ENCODE data around the gene MVK.

Gene MVK

DNA sequence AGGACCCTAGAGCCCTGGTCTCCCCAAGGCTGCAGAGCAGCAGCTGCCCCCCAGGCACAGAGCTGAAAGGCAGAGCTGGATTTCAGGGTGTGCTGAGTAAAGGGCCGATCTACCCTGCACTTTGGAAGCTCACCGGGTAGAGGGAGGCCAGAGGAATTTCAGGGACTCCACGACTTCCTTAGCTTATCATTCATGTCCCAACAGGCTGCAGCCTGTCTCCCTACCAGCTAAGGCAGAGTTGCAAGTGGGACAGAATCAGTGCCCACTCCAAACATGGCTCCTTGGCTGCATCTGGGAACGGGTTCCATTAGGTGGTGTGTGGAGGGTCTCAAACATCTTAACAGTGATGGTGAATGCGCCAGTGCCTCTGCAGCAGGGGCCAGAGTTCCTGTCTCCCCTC, 27.8 kb upstream of the MVK start:
- no peak for DNase-seq

DNA sequence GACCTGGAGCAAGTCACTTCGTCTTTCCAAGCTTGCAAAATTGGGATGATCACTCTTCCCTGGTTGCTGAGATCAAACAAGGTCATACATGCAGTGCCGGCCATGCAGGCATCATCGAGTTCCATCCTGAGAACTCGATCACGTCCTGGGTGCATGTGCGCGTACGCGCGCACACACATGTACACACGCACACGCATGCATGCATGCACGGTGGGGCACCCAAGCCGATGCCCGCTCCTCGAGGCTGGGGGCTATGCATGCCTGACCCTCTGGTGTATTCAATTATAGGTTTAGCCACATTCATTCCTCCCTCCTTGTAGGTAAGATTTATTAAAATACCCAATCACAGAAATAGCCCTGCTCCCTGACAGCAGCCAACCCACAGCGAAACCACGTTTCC, 26.3 kb upstream of the MVK start:
- no peak for DNase-seq

DNA sequence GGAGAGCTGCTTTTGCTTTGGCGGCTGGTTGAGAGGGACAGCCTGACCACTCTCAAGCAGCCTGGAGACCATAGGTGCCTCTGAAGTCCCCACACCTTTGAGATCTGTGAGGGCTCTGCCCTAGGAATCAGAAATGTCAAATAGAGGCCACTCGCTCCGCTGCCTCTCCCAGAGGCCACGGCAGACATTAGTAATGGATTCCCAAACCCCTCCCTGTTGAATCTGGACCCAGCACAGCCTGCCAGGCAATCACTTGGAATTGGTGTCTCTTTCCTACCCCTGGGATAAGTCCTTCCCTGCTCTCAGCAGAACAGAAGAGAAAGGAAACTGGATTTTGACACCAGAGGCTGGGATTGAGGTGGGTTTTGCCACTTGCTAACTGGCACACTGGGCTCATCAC, 25.3 kb upstream of the MVK start:
- no peak for DNase-seq

DNA sequence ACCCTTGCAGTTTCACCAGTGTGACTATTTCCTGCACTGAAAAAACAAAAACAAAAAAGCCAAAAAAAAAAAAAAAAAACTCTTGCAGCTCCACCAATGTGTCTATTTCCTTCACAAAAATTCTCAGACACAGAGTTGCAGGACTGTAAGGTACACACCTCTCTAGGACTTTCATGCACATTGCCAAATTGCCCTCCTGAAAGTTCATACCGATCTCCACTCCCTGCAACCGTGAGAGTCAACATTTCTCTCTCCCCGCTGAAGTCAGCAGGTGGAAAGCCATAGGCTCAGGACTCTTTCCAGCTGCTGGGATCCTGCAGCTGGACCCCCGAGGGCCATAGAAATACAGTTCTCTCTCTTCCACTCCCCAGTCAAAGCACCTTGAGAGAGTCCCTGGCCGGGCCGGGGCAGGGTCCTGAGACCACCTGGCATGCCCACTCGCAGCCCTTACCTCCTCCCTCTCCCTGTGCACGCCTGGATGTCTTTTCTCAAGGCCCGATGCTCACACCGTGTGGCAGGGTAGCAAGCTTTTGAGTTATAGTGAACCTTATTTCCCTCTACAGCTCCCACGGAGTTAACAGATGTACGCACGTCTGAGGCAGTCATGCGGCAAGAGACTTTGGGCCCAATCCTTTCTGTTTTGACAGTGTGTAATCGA, 23.9 kb upstream of the MVK start:
- no peak for DNase-seq

DNA sequence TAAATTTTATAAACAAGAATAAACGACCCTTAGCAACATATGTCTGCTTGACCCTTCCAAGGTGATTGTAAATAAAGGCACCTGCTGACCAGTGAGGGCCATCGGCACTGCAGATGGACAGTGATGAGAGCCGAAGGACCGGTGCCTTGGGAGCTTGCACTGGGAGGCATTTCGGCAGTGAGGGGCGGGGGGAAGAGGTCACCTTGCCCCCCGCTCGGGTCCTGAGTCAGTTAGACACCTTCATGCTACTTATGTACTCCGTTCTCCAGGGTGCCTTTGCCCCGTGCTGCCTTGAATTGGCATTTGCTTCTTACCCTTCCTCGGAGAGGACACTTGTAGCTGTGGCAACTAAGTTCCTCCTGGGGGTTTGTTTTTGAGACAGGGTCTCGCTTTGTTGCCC, 23.3 kb upstream of the MVK start:
- DNase-seq = no peak

DNA sequence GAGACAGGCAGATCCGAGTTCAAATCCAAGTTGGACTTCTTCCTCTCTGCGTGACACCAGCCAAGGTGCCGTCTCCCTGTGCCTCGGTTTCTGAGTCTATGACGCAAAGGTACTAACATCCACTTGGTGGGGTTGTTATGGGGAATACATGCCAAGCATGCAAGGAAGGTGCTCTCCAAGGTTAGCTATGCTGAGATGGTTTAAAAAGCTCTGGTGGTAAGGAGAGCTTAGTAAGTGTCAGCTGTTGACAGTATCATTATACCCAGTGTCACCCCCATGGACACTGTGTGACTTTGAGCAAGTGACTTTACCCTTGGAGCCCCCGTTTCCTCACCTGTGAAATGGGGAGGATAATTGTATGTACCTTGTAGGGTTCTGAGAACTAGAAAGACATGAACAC, 22.5 kb upstream of the MVK start:
- no peak for DNase-seq

DNA sequence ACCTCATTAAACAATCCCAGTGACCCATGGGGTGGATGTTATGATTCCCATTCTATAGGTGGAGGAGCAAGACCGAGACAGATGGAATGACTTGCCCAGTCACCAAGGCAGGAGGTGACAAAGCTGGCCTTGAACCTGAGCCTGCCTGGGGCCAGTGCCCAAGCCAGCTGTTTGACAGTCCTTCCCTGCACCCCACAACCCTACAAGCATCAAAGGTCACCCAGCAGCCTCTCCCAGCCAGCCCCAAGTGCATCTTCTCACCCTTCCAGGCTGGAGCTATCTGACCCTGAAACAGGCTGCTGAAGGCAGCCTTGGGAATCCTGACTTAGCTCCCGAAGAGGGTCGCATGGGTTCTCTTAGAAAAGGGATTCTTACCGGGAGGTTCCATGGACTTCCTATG, 20.6 kb upstream of the MVK start:
- no peak for DNase-seq

DNA sequence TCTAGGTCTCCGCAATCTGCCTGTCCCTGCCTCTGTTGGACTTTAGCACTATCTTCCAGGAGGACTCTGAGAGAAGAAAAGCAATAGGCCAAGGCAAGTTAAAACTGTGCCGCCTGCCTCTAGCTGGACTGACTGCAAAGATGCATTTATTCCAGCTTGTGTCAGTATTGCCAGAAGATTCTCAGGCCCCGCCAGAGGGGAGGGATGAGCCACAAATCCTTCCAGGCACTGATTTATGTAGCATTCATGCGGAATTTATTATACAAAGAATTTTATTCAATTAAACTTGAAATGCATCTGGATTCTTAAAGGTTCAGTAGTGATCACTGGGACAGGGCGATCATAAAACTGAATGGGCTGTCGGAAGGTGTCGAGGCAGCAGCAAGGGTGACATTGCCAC, 20.1 kb upstream of the MVK start:
- no peak for DNase-seq

DNA sequence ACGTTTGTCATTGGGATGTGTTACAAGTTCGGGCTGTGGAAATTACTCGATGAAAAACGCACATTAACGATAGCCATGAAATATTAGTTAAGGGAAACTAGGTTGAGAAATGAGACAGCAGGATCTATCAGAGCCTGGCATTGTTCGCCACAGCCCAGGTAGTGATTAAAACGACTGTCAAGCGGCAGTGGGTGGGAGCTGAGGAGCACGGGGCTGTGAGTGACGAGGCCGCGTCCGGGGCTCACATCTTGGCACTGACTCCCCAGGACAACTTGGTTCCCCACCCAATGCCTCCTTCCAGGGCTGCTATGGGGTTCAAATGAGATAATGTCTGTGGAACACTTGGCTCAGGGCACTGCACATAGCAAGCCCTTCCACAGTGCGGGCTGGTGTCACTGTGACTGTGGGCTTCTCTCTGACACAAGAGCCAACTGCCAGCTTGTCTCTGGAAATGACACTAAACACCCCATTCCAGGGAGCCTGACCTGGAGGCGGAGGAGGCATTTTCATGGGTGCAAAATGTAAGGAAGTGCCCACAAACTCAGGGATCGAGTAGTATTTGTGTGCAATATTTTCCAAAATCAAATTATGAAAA, 19.6 kb upstream of the MVK start:
- no peak for DNase-seq

DNA sequence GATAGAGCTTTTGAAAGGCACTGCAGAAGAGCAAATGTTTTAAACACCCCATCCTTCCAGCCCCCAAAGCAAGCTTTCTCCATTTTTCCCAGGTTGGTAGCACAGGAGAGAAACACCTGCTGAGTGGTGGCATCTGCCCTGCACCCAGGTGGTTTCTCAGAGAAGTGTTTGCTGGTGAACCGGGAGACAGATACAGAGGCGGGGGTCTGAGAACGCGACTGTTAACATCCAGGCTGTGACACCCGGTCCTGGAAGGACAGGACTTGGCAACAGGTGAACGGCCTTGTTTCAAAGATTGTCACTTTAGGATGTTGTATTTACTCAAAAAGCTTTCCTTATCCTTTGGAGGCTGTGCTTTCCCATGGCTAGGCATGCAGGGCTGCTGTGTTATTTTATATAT, 18.8 kb upstream of the MVK start:
- DNase-seq = no peak

DNA sequence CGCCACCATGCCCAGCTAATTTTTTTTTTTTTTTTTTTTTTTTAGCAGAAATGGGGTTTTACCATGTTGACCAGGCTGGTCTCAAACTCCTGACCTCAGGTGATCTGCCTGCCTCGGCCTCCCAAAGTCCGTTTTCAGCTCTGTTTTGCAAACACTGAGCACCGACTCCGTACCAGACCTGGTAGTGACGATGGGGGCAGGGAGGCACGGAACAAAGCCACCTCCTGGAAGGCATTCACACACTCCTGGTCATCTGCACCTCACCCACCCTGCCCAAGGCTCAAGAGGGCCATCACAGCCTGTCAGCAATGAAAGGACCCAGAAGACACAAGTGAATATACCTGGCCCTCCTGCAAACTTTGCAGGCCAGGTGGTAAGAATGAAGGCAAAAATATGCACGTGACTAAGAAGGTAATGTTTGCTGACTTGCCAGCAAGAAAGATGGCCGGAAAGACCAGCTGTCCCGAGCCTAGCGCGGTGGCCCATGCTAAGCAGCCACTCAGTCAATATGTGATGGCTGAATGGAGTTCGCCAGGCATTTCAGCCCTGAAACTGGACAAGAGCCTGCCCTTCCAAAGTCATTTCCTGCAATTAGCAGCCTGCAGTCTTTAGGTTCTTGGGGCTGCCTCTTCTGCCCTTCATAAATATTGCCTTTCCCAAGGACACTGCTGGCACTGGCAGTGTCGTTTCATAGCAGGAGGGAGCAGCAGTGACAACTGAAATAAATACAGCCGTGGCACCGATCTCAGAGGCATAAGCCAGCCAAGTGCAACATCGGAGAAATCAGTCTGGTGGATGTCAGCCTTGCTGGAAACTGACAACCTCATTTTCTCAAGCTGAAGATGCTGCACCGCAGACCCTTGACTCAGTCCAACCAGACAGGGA, 17.9 kb upstream of the MVK start:
- no peak for DNase-seq

DNA sequence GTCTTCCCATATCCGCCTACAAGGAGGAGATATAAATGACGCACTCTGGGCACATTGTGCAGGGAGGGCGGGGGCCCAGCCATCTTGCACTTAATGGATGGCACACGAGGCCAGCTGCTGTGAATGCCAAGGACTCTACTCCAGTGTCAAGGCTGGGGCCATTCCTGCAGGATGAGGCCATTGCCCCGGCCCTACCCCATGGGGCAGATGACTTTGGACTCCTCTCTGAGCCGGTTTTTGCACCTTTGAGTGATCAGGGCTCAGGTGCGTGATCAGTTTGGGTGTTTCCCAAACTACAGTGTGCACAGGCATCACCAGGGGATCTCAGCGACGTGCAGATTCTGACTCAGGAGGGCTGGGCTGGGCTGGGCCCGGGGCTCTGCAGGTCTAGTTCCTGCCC, 16.4 kb upstream of the MVK start:
- DNase-seq = no peak

DNA sequence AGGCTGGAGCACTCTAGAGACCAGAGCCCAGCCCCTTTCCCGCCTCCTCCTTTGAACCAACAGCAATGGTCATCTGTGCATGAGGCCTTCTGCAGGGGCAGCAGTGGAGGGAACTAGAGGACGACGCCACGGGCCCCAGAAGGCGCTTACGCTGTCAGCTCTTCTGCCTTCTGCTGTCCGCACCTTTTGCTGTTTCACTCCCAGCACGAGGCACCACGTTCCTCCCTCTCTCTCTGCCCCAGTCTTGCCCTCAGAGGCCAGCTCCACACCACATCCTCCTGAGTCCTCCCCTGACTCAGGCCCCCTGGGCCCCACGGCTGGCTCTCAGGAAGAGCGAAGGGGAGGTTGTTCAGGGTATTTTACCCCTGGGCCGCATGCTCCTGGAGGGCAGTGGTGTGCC, 15.8 kb upstream of the MVK start:
- DNase-seq = no peak

DNA sequence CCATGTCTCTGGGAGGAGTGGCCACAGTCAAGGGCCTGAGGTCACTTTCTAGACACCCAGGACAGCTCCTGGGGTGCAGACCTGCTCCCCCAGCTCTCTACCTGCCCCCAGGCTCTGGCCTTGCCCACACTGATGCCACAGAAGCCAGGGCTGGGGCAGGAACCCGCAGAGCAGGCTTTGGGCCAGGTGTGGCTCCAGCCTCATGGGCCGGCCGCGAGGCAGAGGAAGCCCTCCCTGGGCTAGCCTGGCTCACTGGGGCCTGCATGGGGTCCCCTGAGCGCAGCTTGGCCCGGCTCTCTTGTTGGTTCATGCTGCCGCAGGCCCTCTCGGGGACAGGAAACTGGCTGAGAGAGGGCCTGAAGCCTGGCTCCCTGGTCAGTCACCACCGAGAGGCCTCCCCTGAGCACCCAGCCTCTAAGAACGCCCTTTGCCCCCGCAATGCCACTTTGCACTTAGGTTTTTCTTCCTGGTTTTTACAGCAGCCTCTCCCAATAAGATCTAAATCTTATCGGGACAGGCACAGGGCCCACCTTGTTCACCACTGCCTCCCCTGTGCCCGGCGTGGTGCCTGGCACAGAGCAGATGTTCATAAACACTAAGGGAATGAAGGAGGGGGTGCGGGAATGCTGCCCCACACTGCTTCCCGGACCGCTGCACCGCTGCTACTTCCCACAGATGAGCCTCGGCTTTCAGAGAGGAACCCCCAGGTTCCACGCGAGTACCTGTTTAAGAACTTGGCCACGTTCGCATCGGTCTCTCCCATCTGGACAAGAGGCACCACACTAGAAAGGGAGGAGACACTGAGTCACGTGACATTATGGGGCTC, 15.0 kb upstream of the MVK start:
- DNase-seq = no peak

DNA sequence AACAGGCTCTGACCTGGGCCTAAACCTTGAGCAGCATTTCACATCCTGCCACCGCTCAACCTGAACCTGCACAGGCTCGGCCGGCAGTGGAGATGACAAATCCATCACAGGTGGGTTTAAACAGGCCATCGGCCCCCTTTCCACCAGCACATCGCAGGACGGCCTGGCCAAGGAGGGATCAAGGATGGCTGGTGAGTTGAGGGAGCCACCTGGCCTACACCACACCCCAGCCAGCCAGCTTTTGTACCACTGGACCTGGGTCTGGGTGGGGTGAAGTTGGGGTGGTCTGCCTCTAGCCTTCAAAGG, 14.4 kb upstream of the MVK start:
- no peak for DNase-seq

DNA sequence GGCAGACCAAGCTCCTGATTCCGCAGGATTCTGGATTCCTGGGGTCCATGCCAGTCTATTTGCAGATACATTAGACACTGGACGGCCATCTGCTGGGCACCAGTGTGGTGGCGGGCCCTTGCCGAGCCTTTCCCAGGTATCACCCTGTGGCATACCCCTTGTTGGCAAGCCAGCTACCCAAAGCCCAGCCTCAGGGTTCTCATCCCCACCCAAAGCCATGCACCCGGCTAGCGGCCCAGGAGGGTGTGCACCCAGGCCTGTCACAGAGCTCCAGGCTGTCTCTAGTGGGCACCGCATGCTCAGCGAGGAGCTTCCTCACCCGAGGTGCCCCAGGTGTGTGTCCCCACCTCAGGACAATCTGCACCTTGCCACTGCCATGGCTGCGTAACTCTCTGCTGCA, 14.0 kb upstream of the MVK start:
- DNase-seq = no peak

DNA sequence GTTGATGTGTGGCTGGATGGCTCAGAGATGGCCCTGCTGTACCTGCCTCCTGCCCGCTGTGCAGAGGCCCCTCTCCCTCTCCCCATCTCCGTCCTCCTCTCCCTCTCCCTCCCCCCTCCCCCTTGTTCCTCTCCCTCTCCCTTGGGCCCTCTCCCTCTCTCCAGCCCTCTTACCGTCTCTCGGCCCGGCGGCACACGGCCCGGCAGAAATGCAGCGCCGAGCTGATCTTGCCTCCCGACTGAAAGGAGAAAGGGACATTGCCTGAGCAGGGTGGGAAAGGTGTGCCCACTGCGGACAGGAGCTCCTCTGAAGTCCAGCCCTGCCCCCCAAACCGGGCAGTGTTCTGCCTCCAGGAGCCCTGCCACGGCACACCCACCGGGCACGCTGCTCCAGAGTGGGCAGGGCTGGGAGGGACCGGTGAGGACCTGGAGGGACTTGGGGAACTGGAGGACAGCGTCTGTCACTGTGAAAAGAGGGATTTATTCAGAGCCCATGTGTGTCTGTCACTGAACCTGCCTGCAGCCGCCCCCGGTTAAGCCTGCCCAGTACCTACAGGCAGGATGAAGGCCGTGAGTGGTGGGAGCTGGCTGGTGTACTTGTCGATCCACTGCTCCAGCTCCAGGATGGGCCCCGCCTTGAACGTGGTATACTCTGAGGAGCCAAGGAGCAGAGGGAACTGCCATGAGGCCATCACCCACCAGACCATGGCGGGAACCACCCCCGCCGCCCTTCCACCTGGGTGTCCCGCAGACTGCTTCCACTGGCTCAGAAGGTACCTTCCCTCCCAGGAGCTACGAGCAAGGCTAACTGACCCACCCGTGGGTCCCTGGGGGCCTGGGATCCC, 12.5 kb upstream of the MVK start:
- DNase-seq = no peak

DNA sequence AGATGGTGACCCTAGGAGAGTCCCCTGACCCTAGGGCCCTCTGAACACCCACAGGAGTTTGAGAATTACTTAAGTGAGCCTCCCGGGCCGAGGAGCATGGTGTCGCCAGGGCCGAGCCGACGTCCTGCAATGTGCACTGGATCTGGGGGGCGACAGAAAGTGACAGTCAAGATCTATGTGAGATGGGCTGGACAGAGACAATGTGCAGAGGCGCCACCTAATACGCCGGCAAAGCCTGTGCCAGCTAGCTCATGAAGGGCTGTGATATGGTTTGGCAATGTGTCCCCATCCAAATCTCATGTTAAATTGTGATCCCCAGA, 11.9 kb upstream of the MVK start:
- no peak for DNase-seq

DNA sequence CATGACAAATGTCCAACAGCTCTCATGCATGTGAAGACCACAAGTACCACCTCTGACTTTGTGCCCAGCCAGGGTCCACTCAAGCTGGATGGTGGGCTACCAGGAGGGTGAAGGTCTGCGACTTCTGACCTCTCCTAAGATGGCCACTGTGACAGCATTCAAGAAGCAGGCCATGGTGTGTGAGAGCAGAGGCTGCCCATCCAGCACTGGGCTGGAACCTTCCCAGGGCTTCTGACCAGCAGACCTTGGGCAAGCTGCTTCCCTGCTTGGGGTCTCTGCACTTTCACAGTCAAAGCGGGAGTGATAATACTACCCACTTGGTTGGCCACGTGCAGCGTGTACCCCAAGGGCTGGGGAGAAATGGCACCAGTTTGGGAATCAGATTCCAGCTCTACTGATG, 10.7 kb upstream of the MVK start:
- DNase-seq = no peak

DNA sequence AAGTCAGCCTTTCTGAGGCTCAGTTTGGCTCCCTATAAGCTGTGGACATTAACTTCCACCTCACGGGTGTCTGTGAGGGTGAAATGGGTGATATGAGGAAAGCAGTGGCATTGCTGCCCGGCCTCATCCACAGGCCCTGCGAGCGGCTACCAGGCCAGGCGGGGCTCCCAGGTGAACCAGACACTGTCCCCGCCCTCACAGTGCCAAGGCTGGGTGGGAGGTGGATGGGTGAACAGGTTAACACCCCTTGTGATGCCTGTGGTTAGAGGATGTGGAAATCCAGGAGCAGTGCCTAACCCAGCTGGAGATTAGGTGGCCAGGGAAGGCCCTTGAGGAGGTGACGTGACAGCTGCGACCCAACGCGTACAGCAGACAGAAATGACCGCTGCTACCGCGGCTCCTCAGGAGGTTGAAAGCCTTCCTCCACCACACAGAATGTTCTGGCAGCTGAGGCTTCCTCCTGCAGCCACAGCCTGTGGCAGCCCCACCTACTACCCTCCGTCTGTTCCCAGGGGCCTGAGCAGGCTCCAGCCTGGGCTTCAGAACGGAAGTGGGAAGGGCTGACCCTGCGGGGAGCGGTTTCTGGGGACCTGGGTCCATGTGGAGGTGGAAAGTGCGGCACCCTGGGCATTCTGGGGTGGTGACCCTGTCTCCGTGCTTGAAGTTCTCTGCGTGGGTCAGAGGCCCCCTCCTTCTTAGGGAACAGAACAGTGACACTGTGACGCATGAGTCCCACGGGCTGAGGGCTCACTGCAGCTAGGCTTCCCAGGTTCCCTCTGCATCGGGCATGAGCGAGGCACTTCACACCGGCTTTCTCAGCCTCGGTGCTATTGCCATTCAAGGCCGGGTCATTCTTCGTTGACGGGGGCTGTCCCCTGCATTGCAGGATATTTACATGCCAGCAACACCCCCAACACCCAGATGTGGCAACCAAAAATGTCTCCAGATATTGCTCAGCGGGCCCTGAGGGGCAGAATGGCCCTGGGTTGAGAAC, 10.0 kb upstream of the MVK start:
- no peak for DNase-seq

DNA sequence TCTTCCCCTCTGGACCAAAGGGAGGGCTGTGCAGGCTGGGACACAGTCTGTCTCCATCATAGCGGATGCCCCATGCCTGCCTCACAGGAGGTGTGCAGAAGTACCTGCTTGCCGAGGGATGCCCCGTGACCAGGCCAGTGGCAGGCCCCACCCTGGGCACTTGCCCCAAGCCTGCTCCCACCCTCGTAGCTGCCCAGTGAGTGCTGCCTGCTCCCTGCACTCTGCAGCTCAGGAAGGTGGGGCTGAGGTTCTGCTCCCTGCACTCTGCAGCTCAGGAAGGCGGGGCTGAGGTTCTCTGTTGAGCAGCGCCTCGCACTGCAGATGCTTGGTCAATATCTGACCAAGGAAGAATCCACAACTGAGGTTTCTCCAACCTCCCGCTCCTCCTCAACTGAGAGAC, 7.2 kb upstream of the MVK start:
- no peak for DNase-seq
